Smooth muscle cell (in vitro differentiated cells): ENCODE data around the gene VEGFB. TPM values are rescaled to one million over a fixed set of nuclear protein-coding genes. Genes with fewer than 3 reads are reported as not detected.

Experiments used
- DNase-seq: peaks from one replicate; lab custom pipeline; 2025; ENCODE audit not compliant: unreplicated experiment; lab: John Stamatoyannopoulos, UW
- H2AFZ ChIP-seq: fragments of 200-600 bp; sonication (generic); 2 replicates; pipeline ENCODE4 v1.6.0; 2016; ENCODE audit warnings: antibody characterized with exemption, low read depth, mild to moderate bottlenecking
- H3F3A ChIP-seq: fragments of 200-600 bp; sonication (generic); 2 replicates; pipeline ENCODE4 v1.6.0; 2017; ENCODE audit warnings: antibody characterized with exemption, low read depth
- H3K27ac ChIP-seq: fragments of 200-600 bp; sonication (generic); 2 replicates; pipeline ENCODE4 v1.5.1; 2016; ENCODE audit warnings: low read depth, mild to moderate bottlenecking
- H3K27me3 ChIP-seq: fragments of 200-600 bp; sonication (generic); 2 replicates; pipeline ENCODE4 v1.6.1; 2016; ENCODE audit warnings: low read depth, mild to moderate bottlenecking
- H3K36me3 ChIP-seq: fragments of 200-600 bp; sonication (generic); 2 replicates; pipeline ENCODE4 v1.5.1; 2016; ENCODE audit warnings: low read depth
- H3K4me1 ChIP-seq: fragments of 200-600 bp; sonication (generic); 2 replicates; pipeline ENCODE4 v1.5.1; 2016; ENCODE audit warnings: low read depth
- H3K4me2 ChIP-seq: fragments of 200-600 bp; sonication (generic); 2 replicates; pipeline ENCODE4 v1.6.0; 2016; ENCODE audit warnings: mild to moderate bottlenecking
- H3K4me3 ChIP-seq: fragments of 200-600 bp; sonication (generic); 2 replicates; pipeline ENCODE4 v1.5.1; 2016; ENCODE audit warnings: mild to moderate bottlenecking
- H3K79me2 ChIP-seq: fragments of 200-600 bp; sonication (generic); 2 replicates; pipeline ENCODE4 v1.6.0; 2016; ENCODE audit warnings: low read depth, mild to moderate bottlenecking
- H3K9ac ChIP-seq: fragments of 200-600 bp; sonication (generic); 2 replicates; pipeline ENCODE4 v1.6.0; 2016; ENCODE audit warnings: low read depth
- H3K9me3 ChIP-seq: fragments of 200-600 bp; sonication (generic); replicated peaks from 2 replicates; pipeline ENCODE4 v1.5.1; 2016; ENCODE audit warnings: low read depth
- H4K20me1 ChIP-seq: fragments of 200-600 bp; sonication (generic); 2 replicates; pipeline ENCODE4 v1.6.0; 2016; ENCODE audit warnings: low read depth
- WGBS: methylation state at CpG from one replicate; pipeline ENCODE4 v1.1.7; 2016; ENCODE audit warnings: low lambda C conversion rate; 5-methylcytosine and 5-hydroxymethylcytosine counted together
- polyA plus RNA-seq: library from polyadenylated mRNA; unstranded; fragments of >200 nt; fragmentation: Nextera tagmentation; extraction: Ambion mirVana; gene quantifications from 2 replicates; pipeline ENCODE4 v1.2.1, GENCODE V29; 2016
- total RNA-seq: library from RNA; depleted of rRNA; stranded (reverse); fragments of >200 nt; gene quantifications from 2 replicates; pipeline ENCODE4 v1.2.3, GENCODE V29; 2014
- TF ChIP-seq, protein P1 (sequence below): fragments of 200-600 bp; sonication (generic); IDR thresholded peaks from 2 replicates; pipeline ENCODE4 v1.5.1; 2017; ENCODE audit warnings: borderline replicate concordance, mild to moderate bottlenecking, antibody characterized with exemption; ENCODE audit not compliant: insufficient read depth, poor library complexity, severe bottlenecking

Gene VEGFB
- total and polyA plus RNA-seq, 2 experiments from 2014 or later = 27.9 to 96.5 TPM

DNA sequence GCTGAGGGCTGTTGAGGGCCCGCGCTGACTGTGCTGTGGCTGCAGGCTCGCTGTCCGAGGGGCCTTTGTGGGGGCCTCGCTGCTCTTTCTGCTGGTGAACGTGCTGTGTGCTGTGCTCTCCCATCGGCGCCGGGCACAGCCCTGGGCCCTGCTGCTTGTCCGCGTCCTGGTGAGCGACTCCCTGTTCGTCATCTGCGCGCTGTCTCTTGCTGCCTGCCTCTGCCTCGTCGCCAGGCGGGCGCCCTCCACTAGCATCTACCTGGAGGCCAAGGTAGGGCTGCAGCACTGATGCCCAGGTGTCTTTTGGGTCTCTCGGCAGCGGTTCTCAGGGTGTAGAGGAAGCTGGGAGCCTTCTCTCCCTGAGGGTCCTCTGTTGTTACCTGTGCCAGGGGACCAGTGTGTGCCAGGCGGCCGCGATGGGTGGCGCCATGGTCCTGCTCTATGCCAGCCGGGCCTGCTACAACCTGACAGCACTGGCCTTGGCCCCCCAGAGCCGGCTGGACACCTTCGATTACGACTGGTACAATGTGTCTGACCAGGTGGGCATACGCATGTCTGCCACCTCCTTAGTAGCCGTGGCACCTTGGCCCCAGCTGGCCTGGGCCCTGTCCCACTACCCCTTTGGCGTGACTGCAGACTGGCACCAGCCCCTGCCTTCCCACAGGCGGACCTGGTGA, 53.4 kb downstream of the VEGFB start:
- Histone ChIP-seq H3K27me3 (peaks cover 33% of the 10 kb centered on the region), H4K20me1 (peaks cover 17% of the 10 kb centered on the region), H3K27ac (no peak overlapping the region), H3K79me2 (peaks cover 15% of the 10 kb centered on the region), H3K4me1 (peaks cover 16% of the 10 kb centered on the region), H3K4me2 (no peak overlapping the region), H2AFZ (no peak overlapping the region), H3K9me3 (no peaks in the 10 kb centered on the region), H3F3A (no peaks in the 10 kb centered on the region), H3K4me3 (no peak overlapping the region), H3K9ac (no peak overlapping the region), H3K36me3 (no peaks in the 10 kb centered on the region)
- TF ChIP-seq, protein P1, sequence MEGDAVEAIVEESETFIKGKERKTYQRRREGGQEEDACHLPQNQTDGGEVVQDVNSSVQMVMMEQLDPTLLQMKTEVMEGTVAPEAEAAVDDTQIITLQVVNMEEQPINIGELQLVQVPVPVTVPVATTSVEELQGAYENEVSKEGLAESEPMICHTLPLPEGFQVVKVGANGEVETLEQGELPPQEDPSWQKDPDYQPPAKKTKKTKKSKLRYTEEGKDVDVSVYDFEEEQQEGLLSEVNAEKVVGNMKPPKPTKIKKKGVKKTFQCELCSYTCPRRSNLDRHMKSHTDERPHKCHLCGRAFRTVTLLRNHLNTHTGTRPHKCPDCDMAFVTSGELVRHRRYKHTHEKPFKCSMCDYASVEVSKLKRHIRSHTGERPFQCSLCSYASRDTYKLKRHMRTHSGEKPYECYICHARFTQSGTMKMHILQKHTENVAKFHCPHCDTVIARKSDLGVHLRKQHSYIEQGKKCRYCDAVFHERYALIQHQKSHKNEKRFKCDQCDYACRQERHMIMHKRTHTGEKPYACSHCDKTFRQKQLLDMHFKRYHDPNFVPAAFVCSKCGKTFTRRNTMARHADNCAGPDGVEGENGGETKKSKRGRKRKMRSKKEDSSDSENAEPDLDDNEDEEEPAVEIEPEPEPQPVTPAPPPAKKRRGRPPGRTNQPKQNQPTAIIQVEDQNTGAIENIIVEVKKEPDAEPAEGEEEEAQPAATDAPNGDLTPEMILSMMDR = no peak
- 96% methylated on average over 33 of the region's 33 CpGs for WGBS
- no peak for DNase-seq

DNA sequence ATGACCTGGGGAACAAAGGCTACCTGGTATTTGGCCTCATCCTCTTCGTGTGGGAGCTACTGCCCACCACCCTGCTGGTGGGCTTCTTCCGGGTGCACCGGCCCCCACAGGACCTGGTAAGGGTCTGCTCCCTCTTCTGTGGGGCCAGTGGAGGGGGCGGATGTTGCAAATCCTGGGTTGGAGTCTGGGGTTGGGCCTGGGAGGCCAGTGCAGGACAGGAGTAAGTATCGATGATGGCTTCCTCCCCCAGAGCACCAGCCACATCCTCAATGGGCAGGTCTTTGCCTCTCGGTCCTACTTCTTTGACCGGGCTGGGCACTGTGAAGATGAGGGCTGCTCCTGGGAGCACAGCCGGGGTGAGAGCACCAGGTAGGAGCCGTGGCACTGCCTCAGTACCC, 54.0 kb downstream of the VEGFB start:
- H3K4me3 ChIP-seq = no peak overlapping the region
- H3K4me2 ChIP-seq = no peak overlapping the region
- H4K20me1 ChIP-seq = peaks cover 20% of the 10 kb centered on the region
- peaks cover 9% of the 10 kb centered on the region for H3K79me2 ChIP-seq
- H3K9ac ChIP-seq = no peak overlapping the region
- H3K4me1 ChIP-seq = peaks cover 16% of the 10 kb centered on the region
- no peak overlapping the region for H3K27ac ChIP-seq
- no peaks in the 10 kb centered on the region for H3K36me3 ChIP-seq
- H3F3A ChIP-seq = no peaks in the 10 kb centered on the region
- peaks cover 38% of the 10 kb centered on the region for H3K27me3 ChIP-seq
- no peaks in the 10 kb centered on the region for H3K9me3 ChIP-seq
- WGBS = 96% methylated on average over 9 of the region's 9 CpGs
- no peak for DNase-seq
- no peak overlapping the region for H2AFZ ChIP-seq
- TF ChIP-seq, protein P1 = no peak

Other genes starting within 250 kb of the VEGFB start
- gene OTUB1, start 248.1 kb upstream of the VEGFB start, total RNA-seq = 55.2 and 71.5 TPM in 2 replicates
- gene OTUB1, start 248.1 kb upstream of the VEGFB start, polyA plus RNA-seq = 155 and 164 TPM in 2 replicates
- gene FLRT1, start 198.7 kb upstream of the VEGFB start, total RNA-seq = 0.76 TPM in 1 of 2 replicates, not detected in the other
- gene FLRT1, start 198.7 kb upstream of the VEGFB start, polyA plus RNA-seq = 0.26 and 0.32 TPM in 2 replicates
- gene MACROD1, start 68.5 kb upstream of the VEGFB start, total RNA-seq = 9.2 and 57.9 TPM in 2 replicates
- 32.6 and 35.2 TPM in 2 replicates for gene MACROD1, start 68.5 kb upstream of the VEGFB start, polyA plus RNA-seq
- 103 and 114 TPM in 2 replicates for gene STIP1, start 48.4 kb upstream of the VEGFB start, total RNA-seq
- 117 and 129 TPM in 2 replicates for gene STIP1, start 48.4 kb upstream of the VEGFB start, polyA plus RNA-seq
- gene FERMT3, start 27.9 kb upstream of the VEGFB start, total RNA-seq = 0.18 and 1.2 TPM in 2 replicates
- gene FERMT3, start 27.9 kb upstream of the VEGFB start, polyA plus RNA-seq = 2.4 and 3.7 TPM in 2 replicates
- gene TRPT1, start 8.4 kb upstream of the VEGFB start, total RNA-seq = 52.6 and 66.1 TPM in 2 replicates
- 65.6 and 78.5 TPM in 2 replicates for gene TRPT1, start 8.4 kb upstream of the VEGFB start, polyA plus RNA-seq
- 50.6 and 51.5 TPM in 2 replicates for gene NUDT22, start 8.3 kb upstream of the VEGFB start, total RNA-seq
- gene NUDT22, start 8.3 kb upstream of the VEGFB start, polyA plus RNA-seq = 76.8 and 82.1 TPM in 2 replicates
- 14.5 and 14.7 TPM in 2 replicates for gene DNAJC4, start 4.0 kb upstream of the VEGFB start, total RNA-seq
- 76.7 and 78.5 TPM in 2 replicates for gene DNAJC4, start 4.0 kb upstream of the VEGFB start, polyA plus RNA-seq
- 31.0 and 51.3 TPM in 2 replicates for gene FKBP2, start 6.5 kb downstream of the VEGFB start, total RNA-seq
- 231 and 246 TPM in 2 replicates for gene FKBP2, start 6.5 kb downstream of the VEGFB start, polyA plus RNA-seq
- 213 and 242 TPM in 2 replicates for gene PPP1R14B, start 12.4 kb downstream of the VEGFB start, total RNA-seq
- 530 and 589 TPM in 2 replicates for gene PPP1R14B, start 12.4 kb downstream of the VEGFB start, polyA plus RNA-seq
- 15.0 and 17.1 TPM in 2 replicates for gene PLCB3, start 16.9 kb downstream of the VEGFB start, total RNA-seq
- gene PLCB3, start 16.9 kb downstream of the VEGFB start, polyA plus RNA-seq = 14.8 and 15.6 TPM in 2 replicates
- 48.7 and 65.8 TPM in 2 replicates for gene BAD, start 50.1 kb downstream of the VEGFB start, total RNA-seq
- 117 and 126 TPM in 2 replicates for gene BAD, start 50.1 kb downstream of the VEGFB start, polyA plus RNA-seq
- gene GPR137, start 51.3 kb downstream of the VEGFB start, total RNA-seq = 17.3 and 19.6 TPM in 2 replicates
- 63.6 and 69.0 TPM in 2 replicates for gene GPR137, start 51.3 kb downstream of the VEGFB start, polyA plus RNA-seq
- not detected in 2 replicates for gene KCNK4, start 56.7 kb downstream of the VEGFB start, total RNA-seq
- gene KCNK4, start 56.7 kb downstream of the VEGFB start, polyA plus RNA-seq = not detected in 2 replicates
- not detected in 2 replicates for gene CATSPERZ, start 65.8 kb downstream of the VEGFB start, total RNA-seq
- gene CATSPERZ, start 65.8 kb downstream of the VEGFB start, polyA plus RNA-seq = not detected in 2 replicates
- 7.7 and 8.0 TPM in 2 replicates for gene ESRRA, start 70.9 kb downstream of the VEGFB start, total RNA-seq
- gene ESRRA, start 70.9 kb downstream of the VEGFB start, polyA plus RNA-seq = 16.7 and 29.4 TPM in 2 replicates
- 218 and 285 TPM in 2 replicates for gene TRMT112, start 83.0 kb downstream of the VEGFB start, total RNA-seq
- 327 and 353 TPM in 2 replicates for gene TRMT112, start 83.0 kb downstream of the VEGFB start, polyA plus RNA-seq
- gene PRDX5, start 83.5 kb downstream of the VEGFB start, total RNA-seq = 169 and 209 TPM in 2 replicates
- gene PRDX5, start 83.5 kb downstream of the VEGFB start, polyA plus RNA-seq = 461 and 474 TPM in 2 replicates
- 0.22 and 2.2 TPM in 2 replicates for gene CCDC88B, start 105.6 kb downstream of the VEGFB start, total RNA-seq
- gene CCDC88B, start 105.6 kb downstream of the VEGFB start, polyA plus RNA-seq = 2.2 and 3.4 TPM in 2 replicates
- gene RPS6KA4, start 124.6 kb downstream of the VEGFB start, total RNA-seq = 19.5 and 21.8 TPM in 2 replicates
- 40.0 and 42.9 TPM in 2 replicates for gene RPS6KA4, start 124.6 kb downstream of the VEGFB start, polyA plus RNA-seq